HG03066 (cell line): ENCODE data around the gene LAMP5.

ENCODE experiments used
- ATAC-seq: cut with Tn5 transposase; IDR thresholded peaks from one replicate; pipeline ENCODE4 v1.9.1; 2021; ENCODE audit warnings: low read depth; ENCODE audit not compliant: unreplicated experiment

Gene LAMP5

DNA sequence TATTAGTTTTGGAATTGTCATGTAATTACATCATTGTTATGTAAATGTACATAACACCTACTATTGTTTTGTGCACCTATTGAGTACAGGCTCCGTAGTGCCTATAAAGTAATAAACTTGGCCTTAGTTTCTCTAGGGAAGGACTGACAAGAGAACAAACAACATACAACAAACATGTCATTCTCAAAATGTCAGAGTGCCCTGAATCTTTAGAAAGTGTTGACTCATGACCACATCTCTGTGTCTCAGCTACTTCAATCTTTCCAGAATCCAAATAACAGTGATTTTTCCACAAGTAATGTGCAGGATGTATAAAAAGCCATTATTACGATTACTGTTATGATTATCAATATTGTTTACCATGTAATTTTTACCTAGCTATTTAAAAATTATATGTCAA lies 17.2 kb downstream of the LAMP5 start:
- no peak for ATAC-seq

DNA sequence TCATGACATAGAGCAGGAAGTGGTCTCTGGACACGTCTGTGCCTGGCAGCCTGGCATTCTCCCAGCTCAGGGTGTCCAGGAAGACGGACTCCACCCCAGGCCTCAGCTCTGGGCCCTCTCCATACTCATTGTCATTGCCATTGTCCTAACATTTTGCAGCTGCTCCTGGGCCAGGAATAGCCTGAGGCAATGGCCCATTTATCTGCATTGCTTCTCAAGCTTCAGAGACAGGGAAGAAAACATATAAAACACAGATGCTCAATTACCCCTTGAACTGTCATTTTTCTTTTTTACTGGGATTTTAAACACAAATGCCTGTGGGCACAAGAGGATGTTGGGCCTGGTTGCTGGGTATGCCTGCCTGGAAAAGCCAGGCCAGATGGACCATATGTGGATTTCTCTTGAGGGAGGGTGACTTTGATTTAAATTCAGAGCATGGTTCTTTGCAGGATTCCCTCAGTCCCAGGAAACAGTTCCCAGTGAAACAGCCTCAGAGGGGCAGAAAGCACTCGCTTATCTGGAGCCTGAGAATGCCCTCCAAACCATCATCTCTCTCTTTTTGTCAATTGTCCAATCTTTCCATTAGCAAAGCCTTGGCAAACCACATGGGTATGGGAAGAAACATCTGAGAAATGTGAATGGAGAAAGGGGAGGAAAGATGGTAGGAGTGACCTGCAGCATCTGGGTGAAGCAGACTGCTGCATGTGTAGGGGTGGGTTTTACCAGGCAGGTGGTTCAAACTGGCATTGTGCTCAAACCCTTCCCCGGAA lies 17.9 kb downstream of the LAMP5 start:
- no peak for ATAC-seq

DNA sequence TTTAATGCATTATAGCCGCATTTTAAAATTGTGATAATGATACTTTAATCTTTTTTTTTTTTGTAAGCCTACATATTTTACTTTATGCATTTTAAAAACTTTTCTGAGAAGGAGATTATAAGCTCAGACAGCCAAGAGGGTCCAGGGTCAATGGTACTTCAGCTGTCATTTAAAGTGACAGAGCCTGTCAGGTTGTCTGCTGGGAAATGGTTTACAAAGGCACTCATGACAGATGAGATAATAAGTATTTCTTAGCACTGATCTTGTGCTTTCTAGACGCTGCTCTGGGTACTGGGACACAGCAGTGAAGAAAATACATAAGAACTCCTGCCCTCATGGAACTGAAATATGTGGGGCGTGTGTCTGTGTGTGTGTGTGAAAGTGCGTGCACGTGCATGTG lies 19.6 kb downstream of the LAMP5 start:
- ATAC-seq = no peak

DNA sequence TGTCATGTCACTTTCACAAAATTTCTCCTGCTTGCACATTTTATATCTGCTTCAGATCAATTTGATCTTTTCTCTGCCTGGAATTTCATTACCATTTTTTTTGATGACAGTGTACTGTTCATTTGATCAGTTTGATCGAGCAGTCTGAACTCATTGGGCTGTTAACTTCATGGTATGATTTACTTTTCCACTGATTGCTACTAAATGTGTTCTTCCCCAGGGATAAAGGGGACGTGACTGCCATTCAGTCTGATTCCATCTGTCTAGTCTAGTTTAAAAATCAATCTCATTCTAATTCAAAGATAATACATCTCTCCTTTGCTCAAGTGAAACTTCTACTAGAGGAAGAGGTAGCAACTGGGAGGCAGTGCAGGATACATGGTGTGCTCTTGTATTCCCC lies 21.1 kb downstream of the LAMP5 start:
- no peak for ATAC-seq

DNA sequence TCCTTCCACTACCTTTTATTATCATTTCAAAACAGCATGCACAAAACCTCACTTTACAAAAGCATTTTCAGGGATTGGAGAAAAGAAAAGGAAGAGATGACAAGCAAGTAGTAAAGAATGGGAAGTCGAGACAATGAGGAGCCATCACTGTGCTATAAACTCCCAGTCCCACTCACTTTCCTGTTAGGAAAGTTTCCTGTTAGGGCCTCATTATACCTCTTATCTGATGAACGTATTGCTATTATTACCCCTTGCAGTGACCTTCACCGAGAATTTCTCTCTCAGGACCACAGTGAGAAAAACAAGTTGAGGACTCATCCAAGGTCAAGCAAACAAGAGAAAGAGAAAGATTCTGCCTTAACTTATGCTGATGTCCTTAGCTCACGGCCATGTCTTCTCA lies 28.8 kb downstream of the LAMP5 start:
- ATAC-seq = no peak

DNA sequence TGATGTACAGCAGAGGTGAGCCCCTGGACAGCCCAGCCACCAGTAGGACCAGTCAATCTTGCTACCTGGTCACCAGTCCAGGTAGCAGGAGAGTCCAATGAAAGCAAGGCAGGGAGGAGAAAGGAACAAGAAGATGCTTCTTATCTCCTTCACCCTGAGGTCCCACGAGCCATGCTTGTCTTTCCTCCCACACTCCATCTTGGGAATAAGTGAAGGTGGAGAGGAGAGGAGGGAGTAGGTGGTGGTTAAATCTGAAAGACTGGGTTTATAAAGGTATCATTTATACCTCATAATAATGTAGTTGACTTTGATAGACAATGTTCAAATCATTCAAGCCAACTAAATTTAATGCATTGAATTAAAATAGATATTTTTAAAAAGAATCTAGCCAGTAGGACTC lies 35.9 kb downstream of the LAMP5 start:
- no peak for ATAC-seq

DNA sequence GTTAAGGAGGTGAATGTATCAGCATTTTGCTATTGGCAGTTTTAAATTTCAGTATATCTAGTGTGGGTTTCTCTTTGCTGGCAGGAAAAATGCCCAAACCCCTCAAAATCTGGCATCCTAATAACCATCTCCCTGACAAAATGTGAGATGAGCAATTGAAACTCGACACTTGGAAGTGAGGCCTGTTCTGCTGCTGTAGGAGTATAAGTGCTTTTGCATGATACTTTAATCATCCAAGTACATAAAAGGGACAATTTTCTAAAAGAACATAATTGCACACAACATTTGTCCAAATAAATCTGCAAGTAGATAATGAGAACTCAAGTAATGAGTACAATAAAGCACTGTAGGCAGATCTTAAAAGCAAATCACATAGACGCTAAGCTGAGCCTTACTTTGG lies 36.5 kb downstream of the LAMP5 start:
- ATAC-seq = no peak

DNA sequence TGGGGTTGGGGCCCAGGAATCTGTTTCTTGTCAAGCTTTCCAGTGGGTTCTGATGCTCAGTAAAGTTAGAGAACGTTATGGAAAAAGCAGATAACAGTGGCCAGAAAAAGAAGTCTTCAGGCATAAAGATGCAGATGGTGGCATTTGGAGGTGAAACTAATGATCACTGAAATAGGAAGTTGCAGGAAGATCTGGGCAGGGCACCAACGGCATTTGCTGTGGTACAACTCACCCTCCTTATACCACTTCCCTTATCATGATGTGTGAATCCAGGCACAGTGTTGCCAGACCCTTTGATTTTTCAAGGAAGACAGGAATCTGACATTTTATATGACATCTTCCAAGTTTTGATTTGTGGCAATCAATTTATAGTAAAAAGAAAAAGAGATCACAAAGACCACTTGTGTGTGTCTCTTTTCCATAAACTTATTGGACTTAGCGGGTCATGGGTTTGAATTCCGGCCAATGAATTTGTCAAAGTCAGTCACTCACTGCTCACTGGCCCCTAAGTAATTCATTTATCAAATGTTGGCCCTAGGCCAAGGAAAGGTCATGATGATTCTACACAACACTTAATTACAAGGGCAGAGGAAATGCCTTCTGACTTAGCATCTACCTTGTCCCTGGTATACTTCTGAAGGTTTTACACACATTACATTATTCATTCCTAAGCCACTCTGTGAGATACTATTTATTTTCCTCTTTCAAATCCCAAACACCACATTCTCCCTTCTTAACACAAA lies 37.6 kb downstream of the LAMP5 start:
- no peak for ATAC-seq

DNA sequence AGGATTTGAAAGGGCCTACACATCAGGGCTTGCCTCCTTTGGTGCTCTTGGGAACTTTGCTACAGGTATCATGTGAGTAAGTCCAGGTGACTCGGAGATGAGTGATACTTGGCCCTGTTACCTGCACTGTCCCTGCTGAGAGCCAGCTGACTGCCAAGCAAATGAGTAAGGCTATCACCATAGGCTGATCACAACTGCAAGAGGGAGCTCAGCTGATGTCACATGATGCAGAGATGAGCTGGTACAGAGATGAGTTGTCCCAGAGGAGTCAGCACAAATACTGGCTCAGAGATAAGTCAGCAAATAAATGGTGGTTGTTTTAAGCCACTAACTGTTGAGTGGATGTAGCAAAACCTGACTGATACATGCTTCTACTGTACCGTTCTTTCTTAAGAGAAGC lies 41.4 kb downstream of the LAMP5 start:
- no peak for ATAC-seq

DNA sequence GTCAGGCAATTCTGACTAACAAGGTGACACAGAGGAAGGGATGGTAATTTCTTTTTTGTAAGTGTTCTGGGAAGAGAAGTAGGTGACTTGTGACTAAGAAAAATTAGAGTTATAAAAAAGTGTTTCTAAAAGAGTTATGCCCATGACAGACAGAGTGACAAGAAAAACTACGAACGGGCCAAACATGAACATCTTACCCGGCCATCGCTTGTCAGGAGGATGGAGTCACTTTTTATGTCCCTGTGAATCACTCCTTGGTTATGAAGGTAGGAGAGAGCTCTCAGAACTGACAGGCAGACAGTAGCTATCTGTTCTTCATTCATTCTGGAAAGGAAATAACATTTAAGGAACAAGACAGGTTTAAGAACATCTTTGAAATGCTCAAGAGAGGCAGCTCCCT lies 43.0 kb downstream of the LAMP5 start:
- ATAC-seq = no peak

DNA sequence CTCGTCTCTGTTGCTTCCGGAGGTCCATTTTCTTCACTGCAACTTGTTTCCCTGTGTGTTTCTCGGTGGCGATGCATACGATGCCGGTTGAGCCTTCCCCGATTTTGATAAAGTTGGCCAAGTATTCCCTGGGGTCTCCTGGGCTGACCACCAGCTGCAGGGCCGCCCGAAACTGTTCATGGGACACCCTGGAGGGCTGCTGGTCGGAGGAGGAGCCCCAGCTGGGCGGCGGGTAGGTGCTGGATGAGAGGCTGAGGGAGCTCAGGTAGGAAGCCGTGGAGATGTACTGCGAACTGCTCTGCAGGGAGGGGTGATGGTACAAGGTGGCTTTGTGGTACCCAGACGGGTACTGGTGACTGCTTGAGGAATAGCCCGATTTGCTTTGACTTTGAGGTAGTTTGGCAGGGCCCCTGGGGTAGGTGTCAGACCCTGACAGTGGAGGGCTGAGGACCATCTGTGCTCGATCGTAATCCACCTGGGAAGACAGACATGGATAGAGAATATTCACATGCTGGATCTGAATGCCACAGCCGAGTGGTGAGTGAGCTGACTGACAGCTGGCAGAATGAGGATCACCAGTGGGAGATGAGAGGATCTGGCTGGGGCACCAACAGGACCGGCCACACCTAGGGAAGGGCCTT lies 51.6 kb downstream of the LAMP5 start:
- no peak for ATAC-seq

DNA sequence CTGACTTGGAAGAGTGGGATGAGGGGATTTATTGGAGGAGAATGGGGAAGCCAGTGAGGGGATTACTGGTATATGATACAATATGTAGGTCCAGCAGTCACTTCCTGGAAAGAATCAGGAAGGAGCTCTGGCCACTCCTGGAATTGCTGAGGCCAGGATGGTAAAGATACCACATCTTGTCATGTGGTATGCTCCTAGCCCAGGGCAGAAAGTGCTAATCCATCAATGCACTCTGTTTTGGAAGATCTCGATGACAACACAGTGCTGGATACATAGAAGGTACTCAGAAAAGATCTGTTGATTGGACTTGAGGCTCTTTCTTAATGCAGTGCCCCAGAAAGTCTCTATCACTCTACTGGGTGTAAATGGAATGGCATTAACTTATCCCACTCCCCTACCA lies 52.6 kb downstream of the LAMP5 start:
- ATAC-seq = no peak

DNA sequence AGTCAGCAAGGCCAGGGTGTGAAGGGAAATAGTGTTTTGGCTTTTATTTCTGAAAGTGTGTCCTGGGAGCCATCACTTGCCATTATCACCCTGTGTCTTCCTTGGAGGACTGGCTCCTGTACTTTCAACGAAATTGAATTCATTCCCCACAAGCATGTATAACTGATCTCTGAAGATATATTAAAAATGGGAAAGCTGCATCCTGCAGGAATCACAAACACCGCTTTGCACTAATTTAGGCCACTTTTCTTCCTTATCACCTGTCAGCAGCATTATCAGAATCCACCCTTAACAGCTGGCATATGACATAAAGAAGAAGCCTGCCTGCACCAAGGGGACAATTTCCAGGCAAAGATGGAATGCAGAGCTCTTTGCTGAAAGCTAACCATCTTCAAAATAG lies 56.2 kb downstream of the LAMP5 start:
- ATAC-seq = no peak

DNA sequence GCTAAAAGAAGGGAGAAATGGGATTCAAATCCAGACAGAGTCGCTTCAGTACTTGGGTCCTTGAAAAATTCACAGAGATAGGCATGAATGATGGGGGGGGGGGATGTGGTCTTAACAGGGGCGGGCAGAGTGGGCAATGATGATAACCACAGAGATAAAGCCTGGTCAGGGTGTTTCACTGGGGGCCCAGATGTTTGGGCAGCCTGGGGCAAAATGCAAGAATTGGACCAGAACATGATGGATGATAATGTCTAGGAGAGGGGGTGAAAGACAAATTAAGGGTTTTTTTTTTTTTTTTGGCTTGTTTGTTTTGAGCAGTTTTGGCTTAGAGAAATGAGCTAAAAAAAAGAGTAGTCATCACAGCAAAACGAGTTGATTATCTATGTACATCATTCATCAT lies 57.4 kb downstream of the LAMP5 start:
- no peak for ATAC-seq

DNA sequence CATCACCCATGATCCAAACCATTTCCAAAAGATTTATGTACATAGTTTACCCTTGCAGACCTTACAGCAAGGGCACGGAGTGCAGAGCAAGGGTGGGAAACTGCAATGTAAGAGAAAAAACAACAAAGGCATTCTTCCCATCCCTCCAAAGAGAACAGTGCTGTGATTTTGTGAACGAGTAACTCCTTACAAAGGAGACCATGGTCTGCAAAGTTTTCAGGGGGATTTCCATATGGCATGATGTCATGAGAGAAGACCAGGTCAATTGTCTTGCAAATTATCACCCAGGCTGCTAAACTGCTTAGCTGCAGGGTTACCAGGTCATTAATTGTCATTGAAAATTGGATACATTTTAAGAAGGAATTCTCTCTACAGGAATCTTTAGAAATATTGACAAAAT lies 58.3 kb downstream of the LAMP5 start:
- no peak for ATAC-seq

DNA sequence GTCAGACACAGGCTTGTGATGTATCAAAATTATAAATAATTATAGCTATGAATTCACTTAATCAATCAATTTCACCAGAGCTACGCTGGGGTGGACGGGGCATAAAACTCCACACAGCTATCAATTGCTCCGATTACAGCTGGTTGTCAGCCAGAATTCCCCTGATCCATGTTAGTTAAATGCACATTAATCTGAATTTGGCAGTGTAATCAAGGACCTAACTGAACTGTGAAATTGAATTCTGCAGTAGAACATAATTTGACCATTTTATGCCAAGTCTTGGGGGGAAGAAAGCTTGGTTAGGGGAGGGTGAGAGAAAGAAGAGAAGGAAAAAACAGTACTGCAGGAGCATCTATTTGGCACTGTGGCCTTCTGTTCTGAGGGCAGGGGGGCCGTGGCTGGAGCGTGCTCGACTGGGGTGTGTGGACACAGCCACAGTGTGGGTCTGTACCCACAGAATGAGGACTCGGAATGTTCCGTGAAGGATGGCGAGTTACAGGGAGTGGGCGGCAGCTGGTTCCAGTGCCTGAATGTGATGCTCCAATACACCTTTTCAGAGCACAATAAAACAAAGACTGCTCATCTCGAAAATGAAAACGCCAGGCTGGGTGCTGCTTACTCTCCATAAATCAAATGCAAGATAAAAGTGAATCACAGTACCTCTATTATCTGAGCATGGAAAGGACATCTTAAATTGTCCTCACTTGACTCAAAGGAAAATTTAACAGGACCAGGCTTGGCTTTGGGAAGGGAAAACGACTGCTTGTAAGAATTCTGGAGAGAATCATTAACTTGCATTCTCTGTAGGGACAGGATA lies 59.2 kb downstream of the LAMP5 start:
- no peak for ATAC-seq

DNA sequence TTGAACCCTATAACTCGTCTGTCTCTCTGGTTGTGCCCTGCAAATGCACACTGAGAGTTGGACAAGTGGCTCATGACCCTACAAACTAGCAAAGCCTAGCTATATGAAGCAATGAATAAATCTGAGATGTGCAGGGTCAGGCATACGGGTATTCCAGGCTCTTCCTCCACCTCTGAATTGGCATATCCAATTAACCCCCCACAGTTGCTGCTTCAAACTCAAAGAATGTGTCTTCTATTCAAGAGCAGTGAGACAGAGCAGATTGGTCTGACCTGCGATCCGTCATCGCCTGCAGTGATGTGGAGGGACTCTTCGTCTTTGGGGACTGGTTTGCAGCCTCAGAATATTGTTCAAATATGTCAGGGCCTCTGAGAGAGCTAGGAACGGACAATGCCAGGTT lies 59.8 kb downstream of the LAMP5 start:
- ATAC-seq = no peak

DNA sequence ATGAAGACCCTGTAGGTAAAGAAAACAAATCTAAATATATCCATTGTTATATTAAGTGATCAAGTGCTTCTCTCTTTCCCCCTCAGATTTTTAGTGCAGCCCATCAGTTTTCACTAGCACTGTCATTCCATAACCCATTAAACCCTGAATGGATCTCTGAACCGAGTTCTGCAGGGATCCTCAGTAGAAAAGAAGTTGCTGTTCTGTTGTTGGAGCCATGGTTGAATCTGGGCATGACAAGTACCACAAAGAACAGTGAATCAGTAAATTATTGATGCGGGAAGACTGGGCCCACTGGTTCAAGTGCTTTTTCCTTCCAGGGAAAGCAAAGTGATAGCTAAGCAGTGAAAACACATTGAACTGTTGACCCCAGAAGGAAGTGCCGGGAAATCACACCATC lies 60.4 kb downstream of the LAMP5 start:
- ATAC-seq = no peak

DNA sequence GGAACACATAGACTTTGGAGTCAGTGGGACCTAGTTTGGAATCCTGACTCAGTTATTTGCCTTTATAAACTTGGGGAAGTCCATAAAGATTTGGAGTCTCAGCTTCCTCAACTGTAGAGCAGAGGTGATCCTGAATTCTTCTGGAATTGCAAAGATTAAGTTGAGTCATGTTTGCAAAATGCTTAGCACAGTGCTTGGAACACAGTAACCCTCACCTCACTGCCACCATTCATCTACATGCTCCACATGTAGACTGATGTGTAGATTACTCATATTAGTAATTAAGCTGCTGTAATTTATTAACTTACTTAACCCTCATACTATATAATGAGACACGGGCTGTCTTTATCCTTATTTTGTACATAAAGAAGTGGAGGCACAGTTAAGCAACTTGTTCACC lies 61.4 kb downstream of the LAMP5 start:
- ATAC-seq = no peak

DNA sequence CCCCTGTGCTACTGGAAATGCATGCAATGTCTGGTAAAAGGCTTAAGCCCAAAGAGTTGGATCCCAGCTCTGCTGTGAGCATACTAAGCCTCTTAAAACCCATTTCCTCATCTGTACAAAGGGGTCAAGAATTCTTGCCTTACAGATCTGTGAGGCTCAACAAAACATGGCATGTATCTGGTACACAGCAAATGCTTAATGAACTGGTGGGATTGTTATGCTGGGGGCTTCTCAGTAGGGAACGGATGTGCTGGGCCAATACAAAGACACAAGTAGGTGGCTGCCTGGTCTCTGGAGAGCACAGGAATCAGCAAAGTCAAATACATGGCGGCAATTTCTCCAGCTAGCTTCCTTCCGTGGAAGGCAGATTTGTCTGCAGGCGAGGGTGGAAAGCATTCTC lies 62.3 kb downstream of the LAMP5 start:
- ATAC-seq = no peak

DNA sequence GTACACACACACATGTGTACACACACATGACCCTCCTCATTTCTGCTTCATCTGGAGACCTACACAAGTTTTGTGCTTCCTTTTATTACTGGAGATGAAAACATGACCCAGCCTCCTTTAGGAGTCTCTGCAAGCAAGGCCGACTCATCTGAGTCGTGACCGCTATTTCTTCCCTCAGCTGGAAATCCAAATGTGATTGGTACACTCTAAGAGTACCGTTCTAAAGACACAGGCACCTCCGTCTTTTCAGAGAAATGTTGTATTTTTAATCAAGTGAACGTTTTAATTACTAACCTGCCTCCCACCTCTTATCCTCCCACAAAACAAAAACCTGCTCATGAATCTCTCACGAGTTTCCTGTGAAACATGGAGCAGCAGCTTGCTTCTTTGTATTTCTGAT lies 63.0 kb downstream of the LAMP5 start:
- ATAC-seq = no peak
